PC-9 (cell line): ENCODE measurements around the gene PRIM1. TPM values are rescaled to one million over a fixed set of nuclear protein-coding genes. Genes with fewer than 3 reads are reported as not detected.
"Not testable (repeated sequence)": the region's sequence is repeated elsewhere in the genome, so short reads cannot be mapped to it uniquely, and the experiment has no call there.

Source experiments
- BruUV-seq: library from RNA; stranded (reverse); fragments of 400-500 nt; replicated peaks from 2 replicates; lab custom pipeline; 2021; lab: Mats Ljungman, UMichigan
- CTCF ChIA-PET: fragments of 300-600 bp; sonication (Branson Sonifier 250); formaldehyde crosslinking; loops from one replicate; lab custom pipeline; 2022; ENCODE audit warnings: antibody characterized with exemption; lab: Charles Lee
- POLR2A ChIA-PET: fragments of 300-600 bp; sonication (Branson Sonifier 250); formaldehyde crosslinking; loops from one replicate; lab custom pipeline; 2022; ENCODE audit warnings: antibody characterized with exemption; ENCODE audit not compliant: unreplicated experiment; lab: Charles Lee
- DNase-seq, 2 experiments: peaks; one replicate each; pipeline versions ENCODE4 v3.0.0 to v3.0.0-alpha.2; 2015 to 2022; ENCODE audit warnings: mixed read lengths in 1 of 2
- H2AFZ ChIP-seq: fragments of 200-600 bp; sonication (generic); 2 replicates; pipeline ENCODE4 v1.8.1; 2017; ENCODE audit warnings: antibody characterized with exemption
- H3F3A ChIP-seq: fragments of 200-600 bp; sonication (generic); 2 replicates; pipeline ENCODE4 v1.8.1; 2017; ENCODE audit warnings: antibody characterized with exemption, mild to moderate bottlenecking, low read depth; ENCODE audit not compliant: insufficient read depth
- H3K27ac ChIP-seq: fragments of 200-600 bp; sonication (generic); 2 replicates; pipeline ENCODE4 v1.6.1; 2016; ENCODE audit warnings: mixed run types
- H3K27me3 ChIP-seq: fragments of 200-600 bp; sonication (generic); 2 replicates; pipeline ENCODE4 v1.6.1; 2016; ENCODE audit warnings: low read depth, mixed run types; ENCODE audit not compliant: insufficient read depth
- H3K36me3 ChIP-seq: fragments of 200-600 bp; sonication (generic); 2 replicates; pipeline ENCODE4 v1.6.1; 2016; ENCODE audit warnings: low read depth, mixed run types
- H3K4me1 ChIP-seq: fragments of 200-600 bp; sonication (generic); replicated peaks from 2 replicates; pipeline ENCODE4 v1.6.1; 2016; ENCODE audit warnings: mixed run types; ENCODE audit not compliant: insufficient read depth
- H3K4me2 ChIP-seq: fragments of 200-600 bp; sonication (generic); 2 replicates; pipeline ENCODE4 v1.6.1; 2017; ENCODE audit warnings: mixed run types
- H3K4me3 ChIP-seq: fragments of 200-600 bp; sonication (generic); 2 replicates; pipeline ENCODE4 v1.6.1; 2016; ENCODE audit warnings: mixed run types
- H3K79me2 ChIP-seq: fragments of 200-600 bp; sonication (generic); 2 replicates; pipeline ENCODE4 v1.6.1; 2017; ENCODE audit warnings: low read depth, mixed run types
- H3K9me2 ChIP-seq: fragments of 200-600 bp; sonication (generic); 2 replicates; pipeline ENCODE4 v1.8.1; 2017; ENCODE audit warnings: mild to moderate bottlenecking; ENCODE audit not compliant: insufficient read depth
- H3K9me3 ChIP-seq: fragments of 200-600 bp; sonication (generic); 2 replicates; pipeline ENCODE4 v1.8.1; 2016; ENCODE audit warnings: low read depth; ENCODE audit not compliant: insufficient read depth
- H4K20me1 ChIP-seq: fragments of 200-600 bp; sonication (generic); 2 replicates; pipeline ENCODE4 v1.8.1; 2017; ENCODE audit not compliant: insufficient read depth
- CTCF ChIP-seq: fragments of 200-600 bp; sonication (generic); conservative IDR thresholded peaks from 2 replicates; pipeline ENCODE4 v1.6.1; 2017; ENCODE audit warnings: mixed run types, antibody characterized with exemption, mild to moderate bottlenecking, moderate library complexity
- EZH2 ChIP-seq: fragments of 200-600 bp; sonication (generic); IDR thresholded peaks from 2 replicates; pipeline ENCODE4 v1.8.0; 2017; ENCODE audit warnings: antibody characterized with exemption, low read depth
- intact Hi-C: fragments of 100-400 bp; cut with micrococcal nuclease; formaldehyde crosslinking; loops from one replicate; pipeline ENCODE4 v1.10.0; 2022; ENCODE audit not compliant: unreplicated experiment
- total RNA-seq: library from RNA; stranded (reverse); gene quantifications from 2 replicates; pipeline ENCODE4 v1.2.3, GENCODE V29; 2021

Gene PRIM1
- total RNA-seq, 1 experiment from 2014 or later = 35.8 TPM

- H3K36me3 ChIP-seq, POLR2A ChIA-PET, H3K4me1 ChIP-seq, BruUV-seq, intact Hi-C loops, H3K9me2 ChIP-seq, H3K4me2 ChIP-seq, CTCF ChIA-PET, H2AFZ ChIP-seq, H3K27me3 ChIP-seq, DNase-seq, H3K4me3 ChIP-seq, H3K27ac ChIP-seq, H3K79me2 ChIP-seq, H3K9me3 ChIP-seq, H4K20me1 ChIP-seq, H3F3A ChIP-seq: not testable (repeated sequence)
These were observed 41.0 kb upstream of the PRIM1 start for GRCh38 chr12:56793124-56793523.

DNA sequence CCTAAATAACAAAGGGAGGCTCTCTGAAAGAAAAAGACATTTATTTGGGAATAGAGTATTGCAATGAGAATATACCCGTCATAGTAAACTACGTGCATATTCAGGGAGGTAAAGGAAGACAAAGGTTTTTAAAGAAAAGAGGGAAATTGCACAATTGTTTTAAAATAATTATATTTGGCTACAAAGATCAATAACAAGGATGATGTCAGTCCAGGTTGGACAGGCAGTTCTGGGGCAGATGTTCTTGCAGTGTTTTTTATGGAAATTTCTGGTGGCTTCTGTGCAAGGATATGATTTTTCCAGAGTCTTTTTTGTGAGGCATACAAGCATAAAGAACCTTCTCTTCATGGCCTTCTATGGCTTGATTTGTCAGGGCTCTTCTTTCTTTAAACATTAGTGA lies 40.6 kb upstream of the PRIM1 start:
- H3K27me3 ChIP-seq = no peaks in the 10 kb centered on the region
- no peaks in the 10 kb centered on the region for H3K9me2 ChIP-seq
- no TSS peak for BruUV-seq
- no peaks in the 10 kb centered on the region for H3K9me3 ChIP-seq
- no peak overlapping the region for H3K27ac ChIP-seq
- ChIA-PET POLR2A (no interaction called here), CTCF (no interaction called here)
- H3K4me2 ChIP-seq = no peak overlapping the region
- DNase-seq = no peak
- no peaks in the 10 kb centered on the region for H3K79me2 ChIP-seq
- H3K4me3 ChIP-seq = no peak overlapping the region
- TF ChIP-seq CTCF (no peak), EZH2 (no peak)
- H3K36me3 ChIP-seq = no peaks in the 10 kb centered on the region
- intact Hi-C loops = no loop called here
- no peaks in the 10 kb centered on the region for H3F3A ChIP-seq
- no peaks in the 10 kb centered on the region for H4K20me1 ChIP-seq
- H2AFZ ChIP-seq = no peak overlapping the region
- no peaks in the 10 kb centered on the region for H3K4me1 ChIP-seq

DNA sequence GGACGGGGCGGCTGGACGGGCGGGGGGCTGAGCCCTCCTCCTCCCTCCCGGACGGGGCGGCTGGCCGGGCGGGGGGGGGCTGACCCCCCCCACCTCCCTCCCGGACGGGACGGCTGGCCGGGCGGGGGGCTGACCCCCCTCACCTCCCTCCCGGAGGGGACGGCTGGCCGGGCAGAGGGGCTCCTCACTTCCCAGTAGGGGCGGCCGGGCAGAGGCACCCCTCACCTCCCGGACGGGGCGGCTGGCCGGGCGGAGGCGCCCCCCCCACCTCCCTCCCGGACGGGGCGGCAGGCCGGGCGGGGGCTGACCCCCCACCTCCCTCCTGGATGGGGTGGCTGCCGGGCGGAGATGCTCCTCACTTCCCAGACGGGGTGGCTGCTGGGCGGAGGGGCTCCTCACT lies 37.3 kb upstream of the PRIM1 start:
- BruUV-seq, H3K79me2 ChIP-seq, H3K9me2 ChIP-seq: not testable (repeated sequence)

DNA sequence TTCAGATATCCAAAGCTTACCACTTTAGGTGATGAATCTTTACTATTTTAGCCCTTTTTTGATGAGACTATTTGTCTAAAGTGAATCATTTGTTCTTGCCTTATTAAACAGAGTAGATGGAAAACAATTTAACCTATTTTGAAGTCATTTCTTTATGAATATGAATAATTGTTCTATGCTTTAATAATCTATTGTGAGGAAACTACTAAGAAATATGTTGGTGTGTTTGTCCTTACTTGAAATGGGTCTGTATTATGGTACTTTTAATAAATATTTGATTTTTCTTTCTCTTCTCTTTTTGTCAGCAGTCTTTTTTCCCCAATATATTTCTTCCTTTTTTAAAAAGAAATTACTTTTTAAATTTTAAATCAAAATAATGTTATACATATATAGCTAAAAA lies 35.4 kb upstream of the PRIM1 start:
- TF ChIP-seq CTCF (no peak), EZH2 (no peak)
- no peak for DNase-seq
- ChIA-PET POLR2A (no interaction called here), CTCF (no interaction called here)
- no peaks in the 10 kb centered on the region for H3K9me3 ChIP-seq
- H3K27me3 ChIP-seq = no peaks in the 10 kb centered on the region
- intact Hi-C loops = no loop called here
- no peaks in the 10 kb centered on the region for H3K9me2 ChIP-seq
- BruUV-seq = no TSS peak
- no peaks in the 10 kb centered on the region for H3K4me1 ChIP-seq
- H4K20me1 ChIP-seq = no peaks in the 10 kb centered on the region
- no peak overlapping the region for H3K4me3 ChIP-seq
- H3K4me2 ChIP-seq = no peak overlapping the region
- H3F3A ChIP-seq = no peaks in the 10 kb centered on the region
- no peak overlapping the region for H3K27ac ChIP-seq
- no peaks in the 10 kb centered on the region for H3K36me3 ChIP-seq
- no peaks in the 10 kb centered on the region for H3K79me2 ChIP-seq
- no peak overlapping the region for H2AFZ ChIP-seq

More for the DNA sequence above, 37.3 kb upstream of the PRIM1 start:
- H3F3A ChIP-seq, H4K20me1 ChIP-seq, intact Hi-C loops, H3K36me3 ChIP-seq, DNase-seq, POLR2A ChIA-PET, CTCF ChIA-PET, H3K27me3 ChIP-seq, H3K4me3 ChIP-seq, H3K27ac ChIP-seq, H3K4me2 ChIP-seq, H3K9me3 ChIP-seq, H3K4me1 ChIP-seq, H2AFZ ChIP-seq: not testable (repeated sequence)
